Measurements from ENCODE around the gene TMEM91. TPM values are rescaled to one million over a fixed set of nuclear protein-coding genes. Genes with fewer than 3 reads are reported as not detected.
"Not testable (repeated sequence)": the region's sequence is repeated elsewhere in the genome, so short reads cannot be mapped to it uniquely, and the experiment has no call there.

TMEM91 gene
- total RNA-seq, 1 donor from 2014 or later = 9.4 TPM

DNA sequence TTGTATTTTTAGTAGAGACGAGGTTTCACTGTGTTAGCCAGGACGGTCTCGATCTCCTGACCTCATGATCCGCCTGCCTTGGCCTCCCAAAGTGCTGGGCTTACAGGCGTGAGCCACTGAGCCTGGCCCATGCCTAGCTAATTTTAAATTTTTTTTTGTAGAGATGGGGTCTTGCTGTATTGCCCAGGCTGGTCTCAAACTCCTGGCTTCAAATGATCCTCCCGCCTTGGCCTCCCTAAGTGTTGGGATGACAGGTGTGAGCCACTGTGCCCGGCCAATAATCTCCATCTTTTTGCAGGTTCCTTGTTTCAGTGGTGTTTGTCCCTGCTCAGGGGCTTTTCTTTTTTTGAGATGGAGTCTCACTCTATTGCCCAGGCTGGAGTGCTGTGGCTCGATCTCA, 5.2 kb downstream of the TMEM91 start:
- not testable (repeated sequence) for DNase-seq

DNA sequence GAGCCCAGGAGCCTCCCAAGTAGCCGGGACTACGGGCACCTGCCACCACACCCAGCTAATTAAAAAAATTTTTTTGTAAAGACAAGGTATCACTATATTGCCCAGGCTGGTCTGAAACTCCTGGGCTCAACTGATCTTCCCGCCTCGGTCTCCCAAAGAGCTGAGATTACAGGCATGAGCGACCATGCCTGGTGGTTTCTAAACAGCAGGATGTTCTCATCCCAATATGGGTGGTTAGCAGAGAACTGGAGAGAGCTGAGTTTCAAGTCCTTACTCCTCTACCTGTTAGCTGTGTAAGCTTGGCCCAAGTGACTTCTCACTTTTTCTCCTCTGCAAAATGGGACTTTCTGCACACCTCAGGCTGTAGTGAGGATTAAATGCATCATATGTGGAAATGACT, 8.0 kb downstream of the TMEM91 start:
- no peak for DNase-seq

DNA sequence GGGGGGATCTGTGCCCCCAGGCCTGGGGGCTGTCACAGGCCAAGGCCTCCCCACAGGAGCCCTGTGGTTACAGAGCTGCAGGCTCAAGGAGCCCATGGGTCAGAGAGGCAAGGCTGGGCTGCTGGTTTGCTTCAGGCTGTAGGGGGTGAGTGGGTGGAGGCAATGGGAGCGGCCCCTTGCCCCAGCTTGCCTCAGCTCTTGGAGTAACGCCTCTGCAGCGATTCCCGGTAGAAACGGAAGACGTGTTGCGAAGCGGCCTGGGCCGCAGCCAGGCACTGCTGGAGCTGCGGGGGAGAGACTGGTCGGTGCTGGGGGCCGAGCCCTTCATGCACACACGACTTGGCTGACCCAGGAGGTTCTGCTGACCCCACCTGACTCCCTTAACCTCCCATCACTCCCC, 10.1 kb downstream of the TMEM91 start:
- DNase-seq = no peak

DNA sequence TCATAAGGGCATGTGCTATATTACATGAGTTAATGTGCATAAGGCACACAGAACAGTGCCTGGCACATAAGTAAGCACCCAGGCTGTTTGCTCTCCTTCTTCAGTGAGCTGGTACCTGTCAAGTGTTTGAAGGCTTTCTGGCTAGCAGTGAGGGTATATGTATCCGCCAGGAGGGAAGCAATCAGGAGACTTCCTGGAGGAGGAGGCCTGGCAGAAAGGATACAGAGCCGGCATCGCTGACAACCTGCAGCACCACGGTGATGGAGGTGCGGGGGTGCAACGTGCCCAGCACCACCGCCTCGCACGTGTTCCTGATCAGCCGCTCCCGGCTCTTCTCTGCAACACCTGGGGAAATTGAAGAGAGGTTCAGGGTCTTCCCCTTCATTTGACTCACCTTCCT, 15.3 kb downstream of the TMEM91 start:
- DNase-seq = no peak

DNA sequence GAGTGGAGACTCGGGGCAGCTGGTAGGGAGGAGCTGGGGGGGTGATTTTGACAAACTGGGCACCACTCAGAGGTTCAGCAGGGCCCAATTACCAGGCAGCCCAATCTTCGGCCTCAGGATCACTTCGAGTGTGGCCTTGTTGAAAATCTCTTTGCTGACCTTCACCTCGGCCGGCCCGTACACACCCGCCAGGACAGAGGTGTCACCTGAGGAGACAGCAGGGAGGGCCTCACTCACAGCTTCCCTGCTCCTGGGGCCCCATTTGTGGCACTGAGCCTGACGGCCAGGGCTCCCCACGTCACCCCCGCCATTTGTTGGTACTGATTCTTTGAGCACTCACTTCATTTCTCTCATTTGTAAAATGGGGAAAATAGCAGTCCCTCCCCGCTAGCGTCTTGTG, 16.4 kb downstream of the TMEM91 start:
- DNase-seq = no peak

DNA sequence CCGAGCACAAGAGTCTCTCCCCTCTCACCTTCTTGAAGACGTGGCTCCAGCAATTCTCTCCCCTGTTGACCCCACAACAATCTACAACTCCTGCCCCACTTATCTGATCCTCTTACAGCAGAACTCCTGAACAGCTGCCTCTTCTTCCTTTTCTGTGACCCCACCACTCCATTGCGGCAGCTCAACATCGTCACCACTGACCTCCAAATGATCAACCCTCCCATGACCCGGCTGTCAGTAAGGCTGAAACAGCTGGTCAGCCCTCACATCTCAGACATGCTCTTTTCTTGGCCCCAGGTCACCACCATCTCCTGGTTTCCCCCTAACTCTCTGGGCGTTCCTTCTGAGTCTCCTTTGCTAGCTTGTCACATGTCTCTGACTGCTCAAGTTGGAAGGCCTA, 19.0 kb downstream of the TMEM91 start:
- DNase-seq = no peak

DNA sequence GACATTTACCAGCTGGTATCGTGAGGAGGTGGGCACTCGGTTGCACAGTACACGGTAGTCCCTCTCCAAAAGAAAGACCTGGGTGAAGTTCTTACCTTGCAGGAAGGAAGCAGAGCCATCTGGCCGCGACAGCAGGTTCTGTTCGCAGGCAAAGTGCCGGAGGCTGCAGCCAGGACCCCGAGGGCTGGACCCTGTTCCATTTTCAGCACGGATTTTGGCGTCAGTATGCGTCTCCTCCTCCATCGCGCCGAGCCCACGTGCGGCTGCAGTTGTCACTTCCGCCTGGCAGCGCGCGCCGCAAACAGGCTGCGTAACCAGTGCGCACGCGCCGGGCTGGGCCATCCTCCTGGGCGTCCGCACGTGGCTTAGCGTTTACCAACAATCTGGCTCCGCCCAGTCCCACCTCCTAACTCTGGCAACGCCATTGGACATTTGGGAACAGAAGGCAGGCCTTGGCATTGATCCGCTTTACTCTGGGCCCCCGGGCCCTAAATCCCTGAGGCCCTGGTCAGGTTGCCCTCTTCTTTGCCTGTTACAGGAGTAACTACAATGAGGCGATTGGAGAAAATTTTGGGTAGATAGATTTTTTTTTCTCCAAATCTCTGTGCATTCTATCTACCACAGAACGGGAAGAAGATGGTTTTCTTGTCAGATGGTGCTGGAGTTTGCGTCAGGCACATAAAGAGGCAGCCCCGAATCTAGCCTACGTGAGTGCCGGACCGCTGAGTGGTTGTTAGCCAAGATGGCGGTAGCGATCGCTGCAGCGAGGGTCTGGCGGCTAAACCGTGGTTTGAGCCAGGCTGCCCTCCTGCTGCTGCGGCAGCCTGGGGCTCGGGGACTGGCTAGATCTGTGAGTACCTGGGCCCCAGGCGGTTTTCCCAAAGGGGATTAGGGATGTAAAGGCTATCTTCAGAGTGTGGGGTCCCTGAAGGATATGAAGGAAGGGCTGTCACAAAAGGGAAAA, 21.0 kb downstream of the TMEM91 start, which contains the start of the genes BCKDHA and EXOSC5:
TSS of gene BCKDHA (plus strand) at position 733 of the 964 bp plus-strand sequence. CDS start at position 743, 10 bp downstream.
TSS of gene EXOSC5 (minus strand) at position 274 of the 964 bp plus-strand sequence. CDS start at position 243, 31 bp downstream.
- peak; percentile 97 for DNase-seq

DNA sequence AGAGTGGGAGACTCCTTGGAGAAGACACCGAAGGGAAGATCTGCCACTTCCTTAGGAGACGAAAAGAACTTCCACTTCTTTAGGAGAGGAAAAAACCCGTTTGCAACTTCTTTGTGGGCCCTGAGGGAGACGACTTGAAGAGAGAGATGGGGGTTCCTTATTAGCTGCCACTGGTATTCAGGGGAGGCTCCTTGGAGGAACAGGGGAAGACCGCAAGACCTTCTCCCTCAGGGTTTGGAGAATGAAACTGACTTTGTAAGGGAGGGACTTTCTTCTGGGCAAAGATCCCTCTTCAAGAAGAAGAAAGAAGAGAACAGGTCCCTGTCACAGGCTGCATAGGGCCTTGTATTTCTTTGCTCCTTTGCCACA, 21.7 kb downstream of the TMEM91 start:
- no peak for DNase-seq

DNA sequence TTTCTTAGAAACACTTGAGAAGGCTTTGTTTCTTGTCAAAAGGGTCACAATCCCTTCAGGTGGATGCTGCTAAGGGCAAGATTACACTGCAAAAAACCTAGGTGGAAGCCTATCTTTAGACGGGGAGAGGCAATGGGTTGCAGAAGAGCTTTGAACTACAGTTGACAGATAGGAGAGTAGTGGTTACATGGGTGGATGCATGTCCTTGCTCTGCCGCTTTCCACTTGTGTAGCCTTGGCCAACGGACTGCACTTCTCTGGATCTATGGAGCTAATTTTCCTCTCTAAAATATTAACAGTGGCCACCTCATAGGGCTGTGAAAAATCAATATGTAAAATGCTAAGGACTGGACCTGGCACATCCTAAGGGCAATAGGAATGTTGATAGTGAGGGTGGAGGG, 22.3 kb downstream of the TMEM91 start:
- no peak for DNase-seq

DNA sequence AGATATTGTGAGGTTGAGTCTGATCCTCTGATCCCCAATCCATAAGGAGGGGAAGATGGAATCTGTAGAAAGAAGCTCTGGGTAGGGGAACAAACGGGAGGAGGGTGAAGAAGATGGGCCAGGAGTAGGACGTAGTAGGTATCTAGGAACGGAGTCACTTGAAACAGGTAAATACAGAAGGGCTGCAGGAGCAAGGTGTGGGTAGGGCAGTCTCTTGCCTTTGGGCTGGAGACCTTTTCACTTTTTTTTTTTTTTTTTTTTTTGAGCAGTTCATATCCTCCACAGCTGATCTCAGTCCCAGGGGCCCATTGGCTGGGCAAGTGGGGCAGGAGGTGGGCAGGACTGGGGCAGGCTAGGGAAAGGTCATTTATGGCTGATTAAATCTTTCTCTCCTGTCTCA, 22.8 kb downstream of the TMEM91 start:
- DNase-seq = no peak

DNA sequence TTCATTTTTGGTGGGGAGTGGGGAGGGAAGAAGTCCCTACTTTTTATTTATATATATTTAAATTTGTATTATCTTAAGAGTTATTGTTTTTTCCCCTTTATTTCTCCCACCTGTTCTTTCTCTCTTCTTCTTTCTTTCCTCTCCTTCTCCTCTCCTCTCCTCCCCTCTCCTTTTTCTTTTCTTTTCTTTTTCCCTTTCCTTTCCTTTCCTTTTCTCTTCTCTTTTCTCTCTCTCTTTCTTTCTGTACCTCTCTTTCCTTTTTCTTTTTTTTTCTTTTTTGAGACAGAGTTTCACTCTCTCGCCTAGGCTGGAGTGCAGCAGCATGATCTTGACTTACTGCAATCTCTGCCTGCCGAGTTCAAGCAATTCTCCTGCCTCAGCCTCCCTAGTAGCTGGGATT, 23.2 kb downstream of the TMEM91 start:
- no peak for DNase-seq

DNA sequence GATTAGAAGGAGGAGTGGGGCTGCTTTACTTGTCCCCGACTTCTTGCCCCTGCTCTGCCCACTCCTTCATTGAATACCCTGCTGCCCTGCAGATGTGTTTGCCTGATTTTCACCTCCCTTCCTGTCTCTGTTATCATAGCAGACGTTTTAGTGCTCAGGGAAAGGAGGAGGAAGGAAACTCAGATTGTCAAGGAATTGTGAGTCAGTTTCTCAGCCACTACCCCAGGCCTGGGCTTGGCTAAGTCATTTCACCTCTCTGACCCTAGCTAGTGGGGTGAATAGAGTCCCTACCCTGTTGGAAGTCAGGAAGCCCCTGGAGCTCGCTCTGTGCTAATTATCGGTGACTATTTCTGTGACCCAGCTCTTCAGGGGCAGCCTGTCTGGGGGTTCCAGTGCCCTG, 25.1 kb downstream of the TMEM91 start:
- no peak for DNase-seq

DNA sequence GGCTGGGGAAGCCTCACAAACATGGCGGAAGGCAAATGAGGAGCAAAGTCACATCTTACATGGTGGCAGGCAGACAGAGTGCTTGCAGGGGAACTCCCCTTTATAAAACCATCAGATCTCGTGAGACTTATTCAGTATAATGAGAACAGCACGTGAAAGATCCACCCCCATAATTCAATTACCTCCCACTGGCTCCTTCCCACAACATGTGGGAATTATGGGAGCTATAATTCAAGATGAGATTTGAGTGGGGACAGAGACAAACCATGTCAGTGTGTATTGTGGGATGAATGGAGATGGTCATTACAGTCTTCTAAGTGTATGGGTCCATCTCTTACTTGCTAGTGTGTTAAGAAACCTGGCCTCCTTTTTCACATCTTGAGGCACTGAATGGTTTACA, 25.7 kb downstream of the TMEM91 start:
- no peak for DNase-seq

DNA sequence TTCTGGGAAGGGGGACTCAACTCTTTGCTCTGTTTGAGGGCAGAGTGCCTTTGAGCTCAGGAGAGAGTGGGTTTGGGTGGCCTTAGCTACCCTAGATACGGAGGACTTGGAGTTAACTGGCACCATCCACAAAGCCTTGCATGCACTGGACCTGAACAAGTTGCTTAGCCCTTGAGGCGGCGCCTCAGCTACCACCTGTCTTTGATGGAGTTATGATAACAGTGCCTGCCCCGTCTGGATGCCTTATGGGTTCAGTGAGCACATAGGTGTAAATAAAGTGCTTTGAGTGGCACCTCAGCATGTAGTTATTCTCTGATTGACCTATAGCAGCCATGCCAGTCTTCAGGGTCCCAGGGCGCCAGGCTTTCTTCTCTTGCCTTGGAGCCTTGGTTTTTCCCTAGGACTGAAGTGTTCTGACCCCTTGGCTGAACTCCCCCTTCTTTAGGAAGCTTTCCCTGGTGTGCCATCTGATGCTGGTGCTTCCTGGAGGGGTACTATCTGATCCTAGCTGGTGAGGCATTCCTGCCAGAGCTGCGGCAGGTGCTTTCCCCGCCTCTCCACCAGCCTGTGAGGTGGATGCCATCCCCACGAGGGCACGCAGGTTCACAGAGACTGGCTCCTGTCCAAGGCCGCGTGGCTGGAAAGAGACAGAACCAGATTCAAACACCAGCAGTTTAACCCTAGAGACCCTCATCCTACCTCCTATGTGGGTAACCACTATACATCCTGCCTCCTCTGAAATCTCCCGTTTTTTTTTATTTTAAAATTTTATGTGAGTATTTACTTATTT, 27.0 kb downstream of the TMEM91 start:
- no peak for DNase-seq

DNA sequence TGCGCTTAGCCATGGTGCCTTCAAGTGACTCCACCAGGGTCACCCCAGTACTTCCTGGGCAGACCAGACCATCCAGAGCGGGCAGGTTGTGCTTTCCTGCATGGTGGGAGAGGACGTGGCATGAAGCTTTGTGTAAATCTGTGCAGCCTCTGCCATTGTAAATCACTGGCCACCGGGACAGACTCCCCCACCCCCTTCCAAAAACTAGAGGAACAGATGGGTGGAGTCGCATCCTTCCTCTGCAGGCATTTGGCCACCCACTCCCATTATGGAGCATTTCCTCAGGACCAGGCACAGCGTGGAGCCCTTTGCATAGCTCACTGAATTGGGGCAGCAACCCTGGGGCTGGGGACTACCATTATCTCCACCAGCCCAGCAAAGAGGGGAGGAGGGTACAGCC, 29.4 kb downstream of the TMEM91 start:
- DNase-seq = no peak

DNA sequence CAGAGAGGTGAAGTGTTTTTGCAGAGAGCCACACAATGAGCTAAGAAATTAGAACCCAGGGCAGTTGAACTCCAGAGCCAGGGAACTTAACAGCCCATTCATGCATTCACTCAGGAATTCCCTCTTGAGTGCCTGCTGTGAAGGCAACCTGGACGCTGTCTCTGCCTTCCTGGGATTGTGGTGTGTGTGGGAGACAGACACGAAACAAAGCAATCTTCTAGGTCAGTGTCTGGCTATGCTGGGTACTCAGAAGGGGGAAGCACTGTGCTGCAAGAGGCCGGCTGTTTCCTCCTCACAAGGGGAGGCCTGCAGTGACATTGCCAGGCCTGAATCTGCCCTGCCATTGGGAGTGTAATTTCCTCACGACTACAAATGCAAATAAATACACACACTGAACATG, 30.9 kb downstream of the TMEM91 start:
- no peak for DNase-seq

DNA sequence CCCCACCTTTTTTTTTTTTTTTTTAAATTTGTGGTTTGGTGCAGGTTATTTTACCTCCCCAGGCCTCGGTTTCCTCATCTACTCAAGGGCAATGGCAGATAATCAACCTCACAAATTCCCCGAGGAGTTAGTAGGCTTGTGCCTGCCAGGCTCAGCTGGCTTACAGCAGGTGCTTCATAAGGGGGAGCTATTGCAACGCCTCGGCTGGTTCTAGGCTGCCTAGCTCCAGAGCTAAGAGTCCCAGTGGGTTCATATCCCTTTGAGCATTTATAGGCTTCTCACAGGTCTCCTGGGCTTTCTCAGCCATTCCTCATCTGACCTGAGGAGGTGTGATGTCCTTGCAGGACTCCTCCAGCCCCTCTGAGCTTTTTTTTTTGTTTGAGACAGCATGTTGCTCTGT, 31.9 kb downstream of the TMEM91 start:
- no peak for DNase-seq

DNA sequence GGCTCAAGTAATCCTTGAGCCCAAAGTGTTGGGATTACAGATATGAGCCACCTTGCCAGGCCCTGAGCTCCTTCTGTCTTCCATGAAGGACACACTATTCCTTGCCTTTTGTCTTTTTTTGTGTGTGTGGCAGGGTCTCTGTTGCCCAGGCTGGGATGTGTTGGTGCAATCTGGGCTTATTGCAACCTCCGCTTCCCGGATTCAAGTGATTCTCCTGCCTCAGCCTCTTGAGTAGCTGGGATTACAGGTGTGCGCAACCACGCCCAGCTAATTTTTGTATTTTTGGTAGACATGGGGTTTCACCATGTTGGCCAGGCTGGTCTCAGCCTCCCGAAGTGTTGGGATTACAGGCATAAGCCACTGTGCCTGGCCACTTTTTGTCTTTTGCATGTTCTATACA, 32.5 kb downstream of the TMEM91 start:
- not testable (repeated sequence) for DNase-seq

DNA sequence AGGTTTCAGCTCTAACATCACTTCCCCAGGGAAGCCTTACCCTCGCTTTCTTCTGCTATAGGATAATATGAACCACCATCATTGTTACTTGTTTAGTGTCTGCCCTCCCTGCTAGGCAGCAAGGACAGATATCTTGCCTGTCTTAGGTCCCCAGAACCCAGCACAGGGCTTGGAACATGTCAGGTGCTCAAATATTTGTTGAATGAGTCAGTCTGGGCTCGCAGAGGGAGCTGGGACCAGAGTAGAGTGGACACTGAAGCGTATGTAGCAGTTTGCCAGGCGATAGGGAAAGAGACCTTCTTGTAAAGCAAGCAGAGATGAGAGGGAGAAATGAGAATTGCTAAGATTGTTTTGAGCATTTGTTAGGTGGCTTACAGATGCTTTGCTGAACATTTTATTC, 33.0 kb downstream of the TMEM91 start:
- DNase-seq = no peak

DNA sequence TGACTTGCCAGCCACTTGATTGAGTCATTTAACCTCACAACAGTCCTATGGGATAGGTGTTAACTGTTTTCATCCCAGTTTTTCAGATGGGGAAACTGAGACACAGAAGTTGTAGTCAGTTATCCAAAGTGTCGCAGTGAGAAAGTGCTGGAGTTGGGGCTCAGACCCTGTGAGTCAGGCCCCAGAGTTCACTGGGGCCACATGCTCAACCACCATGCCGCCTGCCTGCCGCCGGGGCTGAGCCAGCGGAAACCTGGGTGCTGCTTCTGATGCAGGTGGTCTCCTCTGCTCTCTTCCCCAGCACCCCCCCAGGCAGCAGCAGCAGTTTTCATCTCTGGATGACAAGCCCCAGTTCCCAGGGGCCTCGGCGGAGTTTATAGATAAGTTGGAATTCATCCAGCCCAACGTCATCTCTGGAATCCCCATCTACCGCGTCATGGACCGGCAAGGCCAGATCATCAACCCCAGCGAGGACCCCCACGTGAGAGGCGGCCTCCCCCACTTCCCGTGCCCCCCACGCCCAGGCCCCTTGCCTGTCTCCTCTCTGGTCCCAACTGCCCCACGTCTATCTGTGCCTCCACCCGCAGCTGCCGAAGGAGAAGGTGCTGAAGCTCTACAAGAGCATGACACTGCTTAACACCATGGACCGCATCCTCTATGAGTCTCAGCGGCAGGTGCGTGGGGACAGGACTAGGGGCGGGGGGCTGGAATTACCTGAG, 34.2 kb downstream of the TMEM91 start:
- DNase-seq = no peak

DNA sequence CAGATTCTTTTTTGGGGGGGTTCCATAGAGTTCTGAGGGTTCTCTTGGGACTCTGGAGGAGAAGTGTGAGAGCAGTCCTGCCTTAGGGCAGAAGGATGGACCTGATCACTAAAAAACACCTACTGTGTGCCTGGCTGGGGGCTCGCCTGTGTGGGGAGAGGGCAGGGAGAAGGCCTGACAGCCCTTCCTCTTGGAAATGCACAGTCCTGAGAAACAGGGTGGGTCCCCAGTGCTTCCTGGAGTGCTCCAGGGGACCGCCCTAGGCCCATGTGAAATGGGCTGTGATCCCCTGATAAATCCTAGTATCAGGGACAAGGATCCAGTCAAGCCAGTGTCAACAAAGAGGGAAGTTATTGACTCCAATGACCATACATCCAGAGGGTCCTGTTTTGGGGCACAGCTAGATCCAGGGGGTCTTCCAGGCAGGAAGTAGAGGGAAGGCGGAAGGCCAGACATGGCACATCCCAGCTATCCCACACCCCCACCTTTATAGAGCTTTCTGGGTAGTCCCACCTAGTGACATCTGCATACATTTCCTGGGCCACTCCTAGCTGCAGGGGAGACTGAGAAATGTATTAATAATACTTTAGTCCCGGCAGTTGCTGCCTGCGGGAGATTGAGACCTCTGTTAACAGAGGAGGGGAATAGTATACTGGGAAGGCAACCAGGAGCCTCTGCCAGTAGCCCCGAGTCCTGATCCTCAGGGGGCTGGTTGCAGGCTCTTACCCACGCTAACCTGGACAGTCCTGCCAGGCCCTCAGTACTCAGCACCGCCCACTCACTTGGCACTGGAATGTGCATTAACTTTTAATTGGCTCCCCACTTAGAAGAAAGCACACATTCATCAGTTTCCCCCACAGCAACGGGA, 35.0 kb downstream of the TMEM91 start:
- DNase-seq = no peak

DNA sequence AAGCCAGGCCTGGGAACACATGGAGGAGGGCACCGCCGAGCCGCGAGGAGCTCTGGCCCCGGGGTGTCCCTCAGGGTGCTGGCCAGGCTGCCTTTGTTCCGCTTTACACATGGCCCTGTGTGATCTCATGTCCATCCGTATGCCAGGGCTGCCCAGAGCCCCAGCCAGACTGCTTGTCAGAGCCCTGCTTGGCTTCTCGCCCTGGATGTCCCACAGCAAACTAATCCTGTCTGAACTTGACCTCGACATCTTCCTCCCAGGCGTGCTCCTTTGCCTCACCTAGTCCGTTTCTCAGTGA, 35.6 kb downstream of the TMEM91 start:
- DNase-seq = no peak

Measured in occipital lobe (tissue), 2 donors.